ENCODE results near the gene GRIN1. TPM values are rescaled to one million over a fixed set of nuclear protein-coding genes. Genes with fewer than 3 reads are reported as not detected.
"Not testable (repeated sequence)": the region's sequence is repeated elsewhere in the genome, so short reads cannot be mapped to it uniquely, and the experiment has no call there.

Gene GRIN1
- total RNA-seq, 4 donors from 2014 or later = 0.11 to 0.50 (median 0.19) TPM; not detected in 1

DNA sequence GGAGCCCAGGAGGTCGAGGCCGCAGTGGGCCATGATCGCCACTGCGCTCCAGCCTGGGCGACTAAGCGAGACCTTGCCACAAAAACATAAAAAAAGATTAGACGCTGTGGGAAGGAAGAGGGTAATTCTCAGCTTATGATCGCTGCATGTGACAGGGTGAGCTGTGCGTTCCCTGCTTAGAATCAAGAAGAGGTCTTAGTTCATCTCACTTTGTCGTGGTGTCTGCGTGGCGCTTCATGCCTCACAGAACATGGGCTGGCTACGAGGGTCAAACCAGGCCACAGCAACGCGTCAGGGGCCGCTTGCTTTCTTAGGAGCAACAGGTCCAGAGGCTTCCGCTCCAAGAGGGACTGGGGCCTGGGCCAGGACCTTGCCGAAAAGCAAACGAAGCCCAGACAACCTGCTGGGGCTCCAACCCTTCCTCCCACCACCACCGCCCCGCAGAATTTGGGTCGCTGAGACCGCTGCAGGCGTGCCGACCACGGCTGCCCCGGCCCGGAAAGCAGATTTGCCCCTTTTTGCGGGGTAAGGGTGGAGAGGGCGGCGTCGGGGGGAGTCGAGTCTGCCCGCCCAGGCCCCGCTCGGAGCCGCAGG, 10.0 kb upstream of the GRIN1 start:
- peaks cover 0 to 14% (median 6%) of the 10 kb centered on the region in 4 donors for H3K9me3 ChIP-seq
- peak overlapping the region; percentile 63 to 73 (median 67) for H3K4me3 ChIP-seq
- 37% methylated on average over 26 of the region's 37 CpGs for WGBS
- H3K27ac ChIP-seq (replicated peaks in 1 of 4) = peak overlapping the region; percentile 54 to 76 (median 62)
- intact Hi-C loops (cut with DNase I) = no loop called here
- peaks cover 0 to 38% (median 5%) of the 10 kb centered on the region in 4 donors for H3K27me3 ChIP-seq
- DNase-seq (ENCODE audit: extremely low spot score) = no peak
- H3K4me1 ChIP-seq = peaks cover 17 to 38% (median 32%) of the 10 kb centered on the region in 4 donors
- TF ChIP-seq CTCF (IDR thresholded peaks at IDR 0.05) = no peak
- H3K36me3 ChIP-seq = no peaks in the 10 kb centered on the region

DNA sequence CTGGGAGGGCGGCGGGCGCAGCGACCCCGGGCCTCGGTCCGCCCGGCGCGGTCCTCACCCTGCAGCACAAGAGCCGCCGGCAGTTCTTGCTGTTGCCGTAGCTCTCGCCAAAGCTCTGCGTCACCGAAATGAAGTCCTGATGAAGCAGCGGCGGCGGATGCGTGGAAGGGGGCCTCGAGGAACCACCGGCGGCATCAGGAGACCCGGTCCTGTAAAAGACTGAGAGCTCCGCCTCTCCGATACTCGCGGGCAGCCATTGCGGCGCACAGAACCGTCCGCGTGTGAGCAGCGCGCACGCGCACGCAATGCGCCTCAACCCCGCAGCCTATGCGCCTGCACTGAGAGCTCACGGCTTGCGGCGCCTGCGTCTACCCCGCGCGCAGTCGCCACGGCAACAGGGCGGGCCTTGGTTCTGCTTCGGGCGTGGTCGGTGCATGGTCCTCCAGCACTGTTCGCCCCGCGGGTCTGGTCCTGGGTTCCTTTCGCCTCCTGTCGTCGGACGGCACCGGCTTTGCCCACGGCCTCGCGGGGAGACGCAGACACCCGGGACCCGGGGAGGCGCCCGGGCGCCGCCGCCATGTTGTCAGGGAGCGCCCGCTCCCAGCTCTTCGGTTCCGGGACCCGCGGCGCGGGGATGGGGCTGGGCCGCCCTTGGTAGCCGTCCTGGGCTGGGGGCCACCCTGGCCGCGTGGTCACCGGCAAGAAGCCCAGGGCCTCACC, 9.3 kb upstream of the GRIN1 start:
- Histone ChIP-seq H3K4me3 (peak overlapping the region; percentile 63 to 73 (median 67)), H3K4me1 (peaks cover 17 to 38% (median 32%) of the 10 kb centered on the region in 4 donors), H3K36me3 (no peaks in the 10 kb centered on the region), H3K27me3 (peaks cover 0 to 44% (median 5%) of the 10 kb centered on the region in 4 donors), H3K9me3 (peaks cover 0 to 14% (median 6%) of the 10 kb centered on the region in 4 donors), H3K27ac (replicated peaks in 1 of 4) (peak overlapping the region; percentile 54 to 76 (median 62))
- peak; percentile 93 for DNase-seq (ENCODE audit: extremely low spot score)
- WGBS = no CpG with 5 or more reads among the region's 86 CpGs
- TF ChIP-seq EP300 (IDR thresholded peaks at IDR 0.05) = no peak
- TF ChIP-seq POLR2AphosphoS5 (IDR thresholded peaks at IDR 0.05) = peak; percentile 61 to 77
- intact Hi-C loops (cut with DNase I) = no loop called here

DNA sequence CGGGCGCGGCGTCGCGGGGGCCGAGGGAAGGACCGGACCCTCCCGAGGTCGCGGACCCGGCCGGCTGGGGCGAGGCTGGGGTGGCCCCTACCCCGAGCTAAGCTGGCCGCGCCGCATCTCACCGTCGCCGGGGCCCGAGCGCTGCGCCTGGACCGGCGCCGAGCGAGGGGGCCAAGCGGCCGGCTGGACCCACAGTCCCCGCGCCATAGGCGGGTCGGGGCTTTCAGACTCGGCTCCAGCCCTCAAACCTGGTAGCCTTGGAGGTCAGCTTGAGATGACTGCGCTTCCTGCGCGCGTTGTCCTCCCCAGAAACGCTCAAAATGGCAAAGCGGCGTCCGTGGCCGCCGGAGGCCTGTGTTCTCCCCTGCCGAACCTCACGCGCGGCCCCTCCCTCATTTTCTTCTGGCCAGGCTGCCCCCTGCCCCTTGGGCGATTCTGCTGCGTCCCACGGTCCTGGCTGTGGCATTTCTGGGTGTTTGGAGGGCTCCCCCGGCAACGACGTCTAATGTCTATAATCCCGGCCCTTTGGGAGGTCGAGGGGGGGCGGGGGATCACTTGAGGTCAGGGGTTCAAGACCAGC, 8.7 kb upstream of the GRIN1 start:
- no peak for TF ChIP-seq POLR2A (IDR thresholded peaks at IDR 0.05; ENCODE audit: low read depth)
- TF ChIP-seq CTCF (IDR thresholded peaks at IDR 0.05) = no peak
- no peak for TF ChIP-seq EP300 (IDR thresholded peaks at IDR 0.05)
- no peak for TF ChIP-seq POLR2AphosphoS5 (IDR thresholded peaks at IDR 0.05)
- WGBS = 10% methylated on average over 23 of the region's 58 CpGs
- H3K4me3 ChIP-seq = peak overlapping the region; percentile 63 to 73 (median 67)
- intact Hi-C loops (cut with DNase I) = no loop called here
- H3K27me3 ChIP-seq = peaks cover 0 to 49% (median 5%) of the 10 kb centered on the region in 4 donors
- H3K9me3 ChIP-seq = peaks cover 0 to 14% (median 6%) of the 10 kb centered on the region in 4 donors
- no peaks in the 10 kb centered on the region for H3K36me3 ChIP-seq
- DNase-seq (ENCODE audit: extremely low spot score) = no peak
- H3K27ac ChIP-seq (replicated peaks in 1 of 4) = peak overlapping the region; percentile 54 to 76 (median 62)
- H3K4me1 ChIP-seq = peaks cover 17 to 38% (median 32%) of the 10 kb centered on the region in 4 donors

DNA sequence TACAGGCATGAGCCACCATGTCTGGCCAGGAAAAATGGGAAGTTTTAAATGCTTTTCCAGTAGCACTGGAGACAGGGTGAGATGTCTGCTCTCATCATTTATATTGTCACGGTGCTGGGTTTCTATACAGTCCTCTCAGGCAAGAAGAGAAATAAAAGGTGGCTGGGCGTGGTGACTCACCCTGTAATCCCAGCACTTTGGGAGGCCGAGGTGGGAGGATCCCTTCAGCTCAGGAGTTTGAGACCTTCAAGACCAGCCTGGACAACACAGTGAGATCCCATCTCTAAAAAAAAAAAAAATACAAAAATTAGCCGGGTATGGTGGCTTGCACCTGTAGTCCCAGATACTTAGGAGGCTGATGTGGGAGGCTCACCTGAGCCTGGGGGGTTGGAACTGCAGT, 4.8 kb upstream of the GRIN1 start:
- no peak overlapping the region for H3K27ac ChIP-seq (replicated peaks in 1 of 4)
- DNase-seq (ENCODE audit: extremely low spot score) = no peak
- no peaks in the 10 kb centered on the region for H3K36me3 ChIP-seq
- no peak for TF ChIP-seq CTCF (IDR thresholded peaks at IDR 0.05)
- TF ChIP-seq POLR2A (IDR thresholded peaks at IDR 0.05; ENCODE audit: low read depth) = no peak
- no peak for TF ChIP-seq POLR2AphosphoS5 (IDR thresholded peaks at IDR 0.05)
- no peak for TF ChIP-seq EP300 (IDR thresholded peaks at IDR 0.05)
- H3K9me3 ChIP-seq = peaks cover 0 to 14% (median 6%) of the 10 kb centered on the region in 4 donors
- H3K4me3 ChIP-seq = no peak overlapping the region
- peaks cover 0 to 88% (median 28%) of the 10 kb centered on the region in 4 donors for H3K27me3 ChIP-seq
- peaks cover 6 to 26% (median 19%) of the 10 kb centered on the region in 4 donors for H3K4me1 ChIP-seq
- intact Hi-C loops (cut with DNase I) = no loop called here
- WGBS = 83% methylated on average over 4 of the region's 4 CpGs

DNA sequence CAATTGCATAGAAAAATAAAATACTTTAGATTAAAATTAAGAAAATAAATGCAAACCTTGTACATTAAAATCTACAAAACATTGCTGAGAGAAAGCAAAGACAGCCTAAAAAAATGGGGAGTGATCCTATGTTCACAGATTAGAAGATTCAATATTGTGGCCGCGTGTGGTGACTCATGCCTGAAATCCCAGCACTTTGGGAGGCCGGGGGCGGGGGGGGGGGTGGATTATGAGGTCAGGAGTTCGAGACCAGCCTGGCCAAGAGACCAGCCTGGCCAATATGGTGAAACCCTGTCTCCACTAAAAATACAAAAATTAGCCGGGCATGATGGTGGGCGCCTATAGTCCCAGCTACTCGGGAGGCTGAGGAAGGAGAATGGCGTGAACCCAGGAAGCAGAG, 3.8 kb upstream of the GRIN1 start:
- intact Hi-C loops (cut with DNase I); H3K36me3 ChIP-seq; H3K27ac ChIP-seq (replicated peaks in 1 of 4); H3K9me3 ChIP-seq; H3K4me3 ChIP-seq; DNase-seq (ENCODE audit: extremely low spot score): not testable (repeated sequence)
- Histone ChIP-seq H3K4me1 (peaks cover 6 to 22% (median 14%) of the 10 kb centered on the region in 4 donors), H3K27me3 (peaks cover 0 to 94% (median 35%) of the 10 kb centered on the region in 4 donors)
- WGBS = 72% methylated on average over 9 of the region's 9 CpGs

Data from esophagus muscularis mucosa (tissue), 4 donors.